K562 (cell line): ENCODE data around the gene NR1I3. TPM values are rescaled to one million over a fixed set of nuclear protein-coding genes. Genes with fewer than 3 reads are reported as not detected.
A peak's percentile ranks its signal among the peaks of the same experiment; 100 is the strongest.

Source experiments
- CUX1 ChIP-seq: fragments of 200-800 bp; sonication (Bioruptor generic); IDR thresholded peaks from 2 replicates; pipeline ENCODE4 v1.6.1; 2016; ENCODE audit warnings: missing genetic modification characterization, missing compliant biosample characterization
- EWSR1 ChIP-seq: fragments of 450-650 bp; IDR thresholded peaks from 2 replicates; pipeline ENCODE4 v1.6.1; 2018; ENCODE audit warnings: borderline replicate concordance, mild to moderate bottlenecking, low read depth, moderate library complexity; ENCODE audit not compliant: partially characterized antibody
- GABPB1 ChIP-seq: sonication (generic); formaldehyde crosslinking; IDR thresholded peaks from 2 replicates; pipeline ENCODE4 v1.8.0; 2022; ENCODE audit warnings: mild to moderate bottlenecking, missing genetic modification reagents
- HDAC6 ChIP-seq: IDR thresholded peaks from 2 replicates; pipeline ENCODE4 v1.6.1; 2012; ENCODE audit warnings: low read depth, mild to moderate bottlenecking, control low read depth, inconsistent platforms, low read length, moderate library complexity
- HDGF ChIP-seq: fragments of 450-650 bp; IDR thresholded peaks from 2 replicates; pipeline ENCODE4 v1.6.1; 2016
- HNRNPK ChIP-seq: fragments of 200-400 bp; formaldehyde crosslinking; IDR thresholded peaks from one replicate; pipeline ENCODE4 v1.6.1; 2018; ENCODE audit warnings: mild to moderate bottlenecking, low read depth, low read length; ENCODE audit not compliant: poor library complexity, severe bottlenecking
- KLF16 ChIP-seq: IDR thresholded peaks from 2 replicates; pipeline ENCODE4 v1.6.1; 2016; ENCODE audit warnings: antibody characterized with exemption
- MAFK ChIP-seq: IDR thresholded peaks from 2 replicates; pipeline ENCODE4 v1.6.1; 2011; ENCODE audit warnings: low read length, improper control_type of control experiment
- MAZ ChIP-seq, 2 experiments: fragments of 450-650 bp in 1 of 2; sonication (generic) in 1 of 2; formaldehyde crosslinking; IDR thresholded peaks in 1 of 2; conservative IDR thresholded peaks in 1 of 2; 2 replicates each; pipeline versions ENCODE4 v1.4.0 to v1.5.0; 2020; ENCODE audit warnings: mild to moderate bottlenecking in 1 of 2, missing genetic modification reagents in 1 of 2
- RFX7 ChIP-seq: fragments of 250-450 bp; sonication (Bioruptor Pico); IDR thresholded peaks from 2 replicates; pipeline ENCODE4 v1.5.1; 2021; ENCODE audit warnings: mild to moderate bottlenecking
- SIN3A ChIP-seq, 2 experiments: fragments of 150-350 bp in 1 of 2; IDR thresholded peaks; 2 replicates each; pipeline ENCODE4 v1.6.1; 2011 to 2016; ENCODE audit warnings: borderline replicate concordance in 2 of 2, low read depth in 2 of 2, low read length in 2 of 2, mild to moderate bottlenecking in 2 of 2, moderate library complexity in 2 of 2; ENCODE audit not compliant: control insufficient read depth in 1 of 2
- SMC3 ChIP-seq: conservative IDR thresholded peaks from 2 replicates; pipeline ENCODE4 v1.6.1; 2011; ENCODE audit warnings: low read depth, low read length, improper control_type of control experiment; ENCODE audit not compliant: insufficient read depth
- UBTF ChIP-seq, 2 experiments: IDR thresholded peaks; 2 replicates each; pipeline ENCODE4 v1.6.1; 2012; ENCODE audit warnings: improper control_type of control experiment in 2 of 2, low read depth in 2 of 2, low read length in 2 of 2, borderline replicate concordance in 1 of 2
- ZBTB33 ChIP-seq: sonication (generic); formaldehyde crosslinking; IDR thresholded peaks from 2 replicates; pipeline ENCODE4 v1.8.1; 2023; ENCODE audit warnings: mild to moderate bottlenecking, missing genetic modification reagents
- ZNF384 ChIP-seq: IDR thresholded peaks from 2 replicates; pipeline ENCODE4 v1.6.1; 2012; ENCODE audit warnings: low read depth, low read length, improper control_type of control experiment
- polyA plus RNA-seq, 8 experiments: library from polyadenylated mRNA; depleted of rRNA in 4 of 8; stranded (reverse) in 5 of 8; unstranded in 3 of 8; fragments of >200 nt; fragmentation: Nextera tagmentation in 2 of 8; fragmentation: Illumina TruSeq in 1 of 8; extraction: Ambion mirVana in 2 of 8; extraction: Trizol in 1 of 8; gene quantifications; 2 replicates each; pipeline versions ENCODE4 v1.2.1 to v1.2.3, GENCODE V29; 2011 to 2014; ENCODE audit warnings: inconsistent platforms in 1 of 8, missing spikeins in 1 of 8
- total RNA-seq, 7 experiments: library from RNA; depleted of rRNA in 6 of 7; stranded (reverse); fragments of >200 nt in 6 of 7; fragmentation: Illumina TruSeq in 2 of 7; extraction: Trizol in 2 of 7; gene quantifications; 2 replicates each; pipeline versions ENCODE4 v1.2.1 to v1.2.3, GENCODE V29; 2011 to 2021; ENCODE audit warnings: low replicate concordance in 1 of 7

Gene NR1I3
- total and polyA plus RNA-seq, 9 of the 15 experiments (the other 6 are each of a cell fraction or from before 2014, with no cell fraction given) = 0.11 TPM; not detected in 8

- TF ChIP-seq CUX1 (CRISPR knock-in tag) (no peak), MAZ (CRISPR knock-in tag; conservative IDR thresholded peaks at IDR 0.05 in 1 of 2, IDR thresholded peaks at IDR 0.05 in 1 of 2) (peak in 1 of 2 experiments; percentile 78; a peak in 2 of 4 replicates), EWSR1 (no peak), RFX7 (CRISPR knock-in tag) (no peak), ZNF384 (no peak), ZBTB33 (CRISPR knock-in tag) (peak; percentile 29; the same call in 1 of the 2 replicates), KLF16 (0 out of 2 replicates have a peak, but pooled peaks have one; percentile 30), HNRNPK (no peak), SIN3A (IDR thresholded peaks at IDR 0.05; ENCODE audit: borderline replicate concordance in 2 of 2, control insufficient read depth in 1 of 2, low read depth in 2 of 2, low read length in 2 of 2) (no peak), HDGF (peak; percentile 3; the same call in 1 of the 2 replicates), GABPB1 (CRISPR knock-in tag) (no peak), HDAC6 (no peak), MAFK (0 out of 2 replicates have a peak, but pooled peaks have one; percentile 22), UBTF (IDR thresholded peaks at IDR 0.05; ENCODE audit: borderline replicate concordance in 1 of 2, low read depth in 2 of 2, low read length in 2 of 2) (0 out of 4 replicates have a peak, but pooled peaks of 1 of the 2 experiments have one; percentile 33), SMC3 (peak; percentile 88)
Measured at GRCh38 chr1:161192476-161193465, 45.2 kb downstream of the NR1I3 start (continued).
